ENCODE data around the gene ZNF546.

The ZNF546 gene

DNA sequence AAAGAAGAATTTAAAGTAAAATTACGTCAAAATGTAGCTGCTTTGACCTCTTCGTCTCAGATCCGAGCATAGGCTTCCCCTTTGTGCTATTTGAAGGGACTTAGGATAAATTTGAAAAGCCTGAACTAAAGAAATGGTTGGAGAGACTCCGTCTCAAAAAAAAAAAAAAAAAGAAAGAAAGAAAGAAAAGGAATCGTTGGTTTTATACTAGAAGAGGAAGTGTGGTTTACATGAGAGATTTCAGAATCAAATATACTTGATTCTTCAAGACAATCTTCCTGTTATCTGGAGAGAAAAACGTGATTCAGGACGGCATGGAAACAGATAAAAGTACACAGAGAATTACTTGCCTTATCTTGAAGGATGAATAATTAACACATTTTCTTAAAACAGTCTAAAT, 59.6 kb downstream of the ZNF546 start:
- peak overlapping the region; percentile 100 for H3K4me3 Mint-ChIP-seq
- no peak for ATAC-seq
- H3K4me1 Mint-ChIP-seq = peaks cover 45% of the 10 kb centered on the region
- peaks cover 17% of the 10 kb centered on the region for H3K9me3 Mint-ChIP-seq
- no peaks in the 10 kb centered on the region for H3K27me3 Mint-ChIP-seq
- peak overlapping the region; percentile 97 for H3K27ac Mint-ChIP-seq
- peaks cover 36% of the 10 kb centered on the region for H3K36me3 Mint-ChIP-seq

DNA sequence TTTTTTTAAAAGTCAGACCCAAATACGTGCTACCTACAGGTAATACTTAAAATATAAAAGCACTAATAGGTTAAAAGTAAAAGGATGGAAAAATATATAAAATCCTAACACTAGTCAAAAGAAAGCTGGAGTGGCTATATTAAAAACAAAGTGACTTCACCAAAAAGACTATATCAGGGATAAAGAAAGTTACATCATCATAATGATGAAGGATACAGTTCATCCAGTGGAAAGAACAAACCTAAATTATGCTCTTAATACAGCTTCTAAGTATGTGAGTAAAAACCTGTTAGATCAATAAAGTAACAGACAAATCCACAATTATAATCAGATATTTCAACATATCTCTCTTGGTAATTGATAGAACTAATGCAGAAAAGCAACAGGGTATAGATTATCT, 60.3 kb downstream of the ZNF546 start:
- no peak for ATAC-seq
- peaks cover 34% of the 10 kb centered on the region for H3K36me3 Mint-ChIP-seq
- H3K4me1 Mint-ChIP-seq = peaks cover 44% of the 10 kb centered on the region
- no peak overlapping the region for H3K4me3 Mint-ChIP-seq
- peak overlapping the region; percentile 97 for H3K27ac Mint-ChIP-seq
- H3K9me3 Mint-ChIP-seq = peaks cover 18% of the 10 kb centered on the region
- H3K27me3 Mint-ChIP-seq = peaks cover 1% of the 10 kb centered on the region

DNA sequence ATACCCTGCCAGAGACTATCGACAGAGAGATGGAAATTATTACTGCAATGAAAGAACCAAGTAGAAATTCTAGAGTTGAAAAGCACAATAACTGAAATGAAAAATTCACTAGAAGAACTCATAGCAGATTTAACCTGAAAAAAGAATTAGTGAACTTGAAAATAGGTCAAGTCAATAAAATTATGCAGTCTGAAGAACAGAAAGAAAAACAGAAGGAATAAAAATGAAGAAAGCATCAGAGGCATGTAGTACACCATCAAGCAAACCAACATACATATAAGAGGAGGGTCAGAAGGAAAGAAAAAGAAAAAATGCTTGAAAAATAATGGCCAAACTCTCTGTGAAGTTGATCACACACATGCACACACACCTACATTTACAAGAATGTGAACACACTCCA, 62.8 kb downstream of the ZNF546 start:
- peaks cover 13% of the 10 kb centered on the region for H3K36me3 Mint-ChIP-seq

DNA sequence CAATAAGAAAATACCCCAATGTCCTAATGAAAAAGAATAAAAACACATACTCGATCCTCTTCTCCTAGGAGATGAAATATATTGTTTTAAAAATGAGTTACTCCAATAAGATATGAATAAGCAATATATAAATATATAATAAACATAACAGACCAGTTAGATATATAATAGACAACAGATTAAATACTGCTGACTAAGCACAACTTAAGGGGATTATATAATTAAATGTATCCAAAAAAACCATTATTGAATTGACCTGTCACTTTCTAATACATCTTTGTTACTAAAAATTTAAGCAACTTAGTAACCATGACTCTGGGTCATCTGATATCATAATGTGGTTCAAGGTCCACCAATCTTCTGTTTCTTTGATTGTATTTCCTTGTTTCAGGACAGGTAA, 73.2 kb downstream of the ZNF546 start:
- Mint-ChIP-seq H3K9me3 (peaks cover 3% of the 10 kb centered on the region), H3K4me3 (no peak overlapping the region), H3K27ac (no peak overlapping the region), H3K36me3 (peaks cover 46% of the 10 kb centered on the region), H3K4me1 (no peaks in the 10 kb centered on the region), H3K27me3 (no peaks in the 10 kb centered on the region)
- no peak for ATAC-seq

More for the DNA sequence above, 62.8 kb downstream of the ZNF546 start:
- ATAC-seq = no peak
- Mint-ChIP-seq H3K4me3 (no peak overlapping the region), H3K27ac (no peak overlapping the region), H3K27me3 (peaks cover 10% of the 10 kb centered on the region), H3K9me3 (peaks cover 31% of the 10 kb centered on the region), H3K4me1 (peaks cover 19% of the 10 kb centered on the region)
